Occipital lobe (tissue), 2 donors: ENCODE results near the gene SOS1. TPM values are rescaled to one million over a fixed set of nuclear protein-coding genes. Genes with fewer than 3 reads are reported as not detected.

ENCODE experiments used
- DNase-seq: peaks from one replicate; lab custom pipeline; 2025; lab: John Stamatoyannopoulos, UW
- total RNA-seq: library from RNA; depleted of rRNA; stranded (reverse); fragments of >200 nt; gene quantifications from one replicate; pipeline ENCODE4 v1.2.3, GENCODE V29; 2014

Gene SOS1
- total RNA-seq, 1 donor from 2014 or later: 32.1 TPM

DNA sequence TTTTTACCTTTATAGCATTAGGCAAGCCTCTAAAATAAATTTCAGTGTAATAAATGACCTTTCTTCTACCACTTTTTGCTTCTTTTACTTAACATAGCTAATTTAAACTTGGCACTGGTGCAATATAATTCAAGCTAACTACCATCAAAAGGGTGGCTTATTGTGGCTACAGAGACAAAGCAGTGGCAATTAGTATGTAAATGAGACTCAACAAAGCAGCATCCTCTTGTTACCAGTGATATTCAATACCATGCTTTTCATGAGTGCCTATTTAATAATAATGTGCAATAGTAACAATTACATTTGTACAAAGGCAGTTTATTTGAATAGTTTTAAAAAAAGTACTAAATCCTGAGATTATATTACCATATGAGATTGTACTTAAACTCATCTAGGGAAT lies 93.4 kb downstream of the SOS1 start:
- no peak for DNase-seq

DNA sequence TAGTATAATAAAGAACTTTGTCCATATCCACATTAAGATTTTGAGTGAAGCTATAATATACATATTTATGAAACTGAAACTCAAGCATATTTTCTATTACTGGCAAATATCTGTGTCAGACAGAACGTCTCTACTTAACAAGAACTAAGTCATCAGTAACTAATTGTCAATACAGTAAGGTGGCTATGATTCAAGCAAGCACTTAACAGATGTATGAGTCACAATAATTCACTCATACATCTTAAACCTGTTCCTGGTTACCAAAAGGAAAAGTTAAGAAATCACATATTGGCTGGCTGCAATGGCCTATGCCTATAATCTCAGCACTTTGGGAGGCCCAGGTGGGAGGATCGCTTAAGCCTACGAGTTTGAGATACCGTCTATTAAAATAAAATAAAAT lies 96.0 kb downstream of the SOS1 start:
- DNase-seq: no peak

DNA sequence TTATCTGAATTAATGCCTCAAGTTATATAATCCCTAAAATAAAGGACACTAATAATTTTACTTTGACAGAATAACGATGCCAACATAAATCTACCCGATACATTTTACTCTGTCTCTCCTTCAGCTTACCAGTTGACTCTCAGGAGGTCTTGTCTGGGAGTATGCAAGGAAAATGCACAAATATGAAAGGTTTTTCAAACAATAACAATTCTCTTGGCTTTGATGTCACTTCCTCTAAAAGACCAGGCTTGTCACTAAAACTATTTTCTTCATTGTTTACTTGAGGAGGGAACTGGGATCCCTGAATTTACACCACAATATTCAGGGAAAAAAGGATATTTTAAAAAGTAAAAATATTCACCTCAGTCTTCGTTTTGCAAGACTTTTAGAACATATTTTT lies 97.2 kb downstream of the SOS1 start:
- DNase-seq: no peak

DNA sequence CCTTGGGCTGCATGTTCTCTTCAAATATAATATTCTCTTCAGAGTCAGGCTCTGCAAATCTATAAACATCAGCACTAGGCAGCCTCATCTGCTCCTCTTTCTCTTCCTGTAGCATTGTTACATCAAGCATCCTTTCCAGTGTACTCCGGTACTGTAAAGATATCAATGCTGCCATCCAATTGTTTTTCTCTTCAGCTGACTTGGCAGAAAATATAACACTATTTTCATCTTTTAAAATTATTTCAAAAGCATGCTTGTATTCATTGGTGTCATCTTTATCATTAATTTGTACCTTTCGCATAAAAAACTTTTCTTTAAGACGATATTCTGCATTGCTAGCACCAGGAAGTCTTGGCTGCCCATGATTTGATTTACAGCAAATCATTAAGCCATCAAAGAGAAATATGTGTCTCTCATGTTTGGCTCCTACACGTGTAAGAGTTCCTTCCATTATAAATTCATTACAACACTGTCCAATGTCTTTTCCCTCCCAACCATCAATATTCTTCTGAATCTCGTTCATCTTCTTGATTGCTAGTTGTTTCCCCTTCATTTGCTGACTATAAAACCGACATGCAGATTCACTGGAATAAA lies 98.1 kb downstream of the SOS1 start:
- no peak for DNase-seq

DNA sequence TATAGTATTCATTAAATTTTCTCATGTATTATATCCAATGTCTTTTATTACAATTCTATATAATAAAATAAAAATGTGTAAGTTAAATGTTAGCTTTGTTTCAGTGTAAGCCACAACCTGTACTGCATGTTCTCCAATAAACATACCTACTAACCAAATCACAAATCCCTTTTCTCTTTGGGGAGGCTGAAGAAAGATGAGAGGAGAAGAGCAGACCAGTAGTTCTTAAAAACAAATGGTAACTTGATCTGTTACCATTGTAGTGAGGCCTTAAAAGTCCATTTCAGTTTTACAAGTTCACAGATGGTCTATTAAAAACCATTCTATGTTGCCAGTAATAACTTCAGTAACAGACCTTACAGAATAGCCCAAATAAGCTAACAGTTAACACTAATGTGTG lies 100.5 kb downstream of the SOS1 start:
- DNase-seq: no peak

DNA sequence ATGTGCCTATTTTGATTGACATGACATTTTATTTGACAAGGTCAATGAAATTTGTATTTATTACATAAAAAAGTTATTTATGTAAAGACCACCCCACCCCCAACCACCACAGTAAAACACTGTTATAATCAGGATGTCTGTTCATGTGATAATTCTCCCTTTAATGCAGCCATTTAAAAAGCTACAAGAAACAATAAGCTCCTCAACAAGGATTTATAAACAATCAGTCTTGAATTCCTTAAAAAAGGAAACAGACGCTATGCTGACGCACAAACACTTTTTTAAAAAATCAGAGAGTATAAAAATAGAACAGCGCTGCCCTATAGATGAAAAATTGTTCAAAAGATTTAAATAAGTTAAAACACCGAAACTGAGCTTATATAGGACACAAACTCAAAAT lies 102.2 kb downstream of the SOS1 start:
- DNase-seq: no peak

DNA sequence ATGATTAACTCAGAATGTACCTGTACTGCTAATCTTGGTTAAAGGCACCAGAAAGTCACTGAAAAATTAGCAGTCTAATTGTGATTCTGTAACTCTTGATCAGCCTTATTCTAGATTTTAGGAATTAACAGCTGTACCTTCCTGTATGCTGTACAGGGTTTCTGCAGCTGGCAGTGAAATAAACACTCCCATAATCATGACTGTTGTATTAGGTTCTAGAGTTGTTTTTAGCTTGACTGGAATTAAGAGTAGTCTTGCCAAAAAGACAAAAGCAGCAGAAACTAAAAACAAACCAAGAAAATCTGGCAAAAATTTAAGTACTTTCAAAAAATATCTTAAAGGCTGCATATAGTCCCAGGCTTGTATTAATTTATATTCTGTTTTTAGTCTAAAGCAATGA lies 103.5 kb downstream of the SOS1 start:
- no peak for DNase-seq

DNA sequence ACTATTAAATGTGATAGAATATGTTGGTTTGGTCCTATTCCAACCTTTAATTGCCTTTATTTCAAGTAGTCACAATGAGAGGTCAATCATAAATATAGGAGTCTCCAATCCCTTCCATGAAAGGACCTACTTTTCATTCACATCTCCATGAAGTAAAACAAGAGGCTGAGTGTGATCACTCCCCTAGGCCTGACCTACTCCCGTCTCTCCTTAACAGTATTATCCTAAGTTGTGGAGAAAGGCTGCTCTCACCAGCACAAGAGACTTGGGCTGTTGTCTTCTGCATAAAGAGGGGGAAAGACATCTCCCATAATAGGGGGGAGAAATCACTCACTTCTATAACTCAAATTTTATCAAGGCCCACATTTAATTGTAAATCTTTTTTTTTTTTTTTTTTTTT lies 105.4 kb downstream of the SOS1 start:
- no peak for DNase-seq

DNA sequence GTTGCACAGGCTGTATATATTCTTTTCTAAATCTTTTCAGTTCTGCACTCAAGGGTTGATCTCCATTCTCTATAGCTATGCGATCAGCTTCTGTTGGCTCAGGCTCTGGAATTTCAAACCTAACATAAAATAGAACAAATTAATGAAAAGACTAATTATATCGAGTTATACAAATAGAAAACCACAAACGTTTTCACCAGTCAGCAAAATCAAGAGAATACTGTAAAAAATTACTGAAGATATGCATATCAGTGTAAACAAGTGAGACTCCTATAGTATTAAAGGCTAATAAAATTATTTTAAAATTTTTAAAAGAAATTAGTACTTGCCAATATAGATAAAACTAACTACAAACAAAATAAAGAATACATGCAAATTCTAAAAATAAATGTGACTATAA lies 107.0 kb downstream of the SOS1 start:
- no peak for DNase-seq

DNA sequence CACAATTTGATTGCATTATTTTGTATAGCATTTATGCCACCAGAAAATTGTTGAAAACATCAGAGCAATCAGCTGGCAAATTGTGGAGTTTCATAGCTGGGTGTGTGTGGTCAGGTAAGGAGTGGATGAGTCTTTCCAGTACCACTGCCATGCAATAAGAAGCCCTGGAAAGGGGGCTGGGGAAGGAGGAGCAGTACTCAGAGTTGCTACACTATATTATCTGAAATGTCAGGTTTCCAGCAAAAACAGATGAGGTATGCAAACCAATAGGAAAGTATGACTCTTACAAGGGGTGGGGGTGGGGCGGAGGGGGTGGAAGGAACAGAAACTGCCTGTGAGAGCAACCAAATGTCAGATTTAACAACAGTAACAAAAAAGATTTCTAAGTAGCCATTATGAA lies 112.2 kb downstream of the SOS1 start:
- DNase-seq: no peak

DNA sequence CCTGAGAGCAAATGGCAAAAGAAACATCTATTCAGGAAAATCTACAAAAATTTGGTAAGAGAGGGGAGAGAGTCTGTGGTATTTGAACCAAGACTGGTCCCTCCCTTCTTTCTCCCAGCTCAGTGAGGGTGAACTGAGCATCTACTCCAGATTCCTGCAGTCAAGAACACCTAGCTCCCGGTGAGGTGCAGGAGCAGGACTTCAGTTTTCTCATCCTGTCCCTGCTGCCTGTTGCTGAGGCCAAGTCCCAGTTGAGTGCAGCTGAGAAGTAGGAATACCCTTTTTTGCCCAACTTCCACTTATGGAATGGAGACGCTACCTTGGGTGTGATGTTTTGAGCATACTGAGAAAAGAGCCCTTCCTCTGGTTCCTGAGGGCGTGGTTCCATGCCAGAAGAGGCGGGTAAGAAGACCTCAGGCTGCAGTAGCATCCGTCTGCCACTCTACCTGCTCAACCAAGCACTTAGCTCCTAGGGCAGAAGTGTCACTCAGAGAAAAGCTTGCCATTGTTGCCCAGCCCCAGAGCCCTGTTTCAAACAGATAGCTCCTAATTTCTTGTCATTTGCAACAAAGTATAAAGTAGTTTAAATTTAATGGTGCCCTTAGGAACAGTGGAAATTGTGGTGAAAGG lies 112.9 kb downstream of the SOS1 start:
- DNase-seq: no peak

DNA sequence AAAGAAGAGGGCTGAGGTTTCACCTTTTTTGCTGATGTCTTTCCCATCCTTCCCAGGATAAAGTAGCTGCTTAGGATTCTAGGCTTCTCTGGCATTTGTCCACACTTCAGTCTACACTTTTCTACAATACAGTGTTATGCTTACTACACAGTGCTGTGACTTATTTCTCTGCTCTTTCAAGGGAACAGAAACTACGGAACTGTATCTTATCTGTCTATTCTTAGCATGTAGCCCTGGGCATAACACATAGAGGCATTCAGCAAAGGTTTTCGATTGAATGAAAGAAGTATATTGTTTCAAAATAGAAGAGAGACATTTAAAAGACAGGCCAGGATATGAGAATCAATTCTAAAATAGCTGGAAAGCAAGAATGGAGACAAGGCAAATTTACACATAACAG lies 120.3 kb downstream of the SOS1 start:
- no peak for DNase-seq

DNA sequence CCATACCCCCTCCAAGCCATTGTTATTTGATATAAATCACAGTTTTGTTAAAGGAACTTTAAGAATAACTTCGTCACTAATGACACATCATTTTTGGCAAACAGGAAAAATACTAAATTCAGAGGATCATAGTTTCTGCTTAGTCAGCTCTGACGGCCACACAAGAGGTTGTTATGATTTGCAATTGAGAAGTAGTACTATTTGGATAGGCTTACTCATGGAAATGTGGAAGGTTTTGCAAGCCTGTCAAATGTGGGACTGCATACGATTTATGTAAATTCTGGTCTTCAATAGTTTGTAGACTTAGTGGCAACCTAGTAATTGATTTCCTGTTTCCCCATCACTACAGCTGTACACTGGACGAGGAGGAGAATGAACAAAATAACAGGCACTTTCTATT lies 123.1 kb downstream of the SOS1 start:
- no peak for DNase-seq

DNA sequence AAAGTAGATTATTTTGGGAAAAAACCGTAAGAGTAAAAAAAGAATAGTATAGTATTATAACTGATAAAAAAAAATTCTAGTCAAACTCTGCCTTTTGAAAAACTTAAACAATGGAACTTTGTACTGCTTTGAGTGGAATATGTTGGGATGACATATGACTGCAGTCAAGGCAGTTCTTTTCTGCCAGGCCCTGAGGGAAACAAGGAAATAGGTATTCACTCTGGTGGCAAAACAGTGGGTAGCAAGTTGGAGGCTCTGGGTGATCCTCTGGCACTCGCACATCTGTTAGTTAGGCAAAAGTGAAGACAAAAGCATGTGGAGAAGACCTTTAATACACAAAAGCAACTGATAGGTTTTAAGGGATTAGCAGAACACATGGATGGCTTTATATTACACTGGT lies 129.0 kb downstream of the SOS1 start:
- DNase-seq: no peak

DNA sequence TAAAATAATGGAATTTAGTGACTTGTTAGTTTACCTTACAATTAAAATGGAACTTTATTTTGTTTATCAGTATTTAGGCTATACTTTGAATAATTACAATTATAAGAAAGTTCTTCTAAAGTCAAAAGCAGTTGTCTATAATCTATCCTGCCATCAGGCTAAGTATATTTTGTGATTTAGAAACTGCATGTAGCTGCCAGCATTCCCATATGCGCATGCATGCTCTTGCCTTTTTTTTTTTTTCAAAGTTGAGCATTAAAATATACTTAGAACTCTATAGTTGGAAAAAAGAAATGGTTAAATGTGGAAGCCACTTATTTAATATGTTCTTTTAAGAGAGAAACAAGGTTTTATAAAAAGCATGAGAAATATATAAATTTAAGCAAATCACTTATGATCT lies 132.1 kb downstream of the SOS1 start:
- no peak for DNase-seq

DNA sequence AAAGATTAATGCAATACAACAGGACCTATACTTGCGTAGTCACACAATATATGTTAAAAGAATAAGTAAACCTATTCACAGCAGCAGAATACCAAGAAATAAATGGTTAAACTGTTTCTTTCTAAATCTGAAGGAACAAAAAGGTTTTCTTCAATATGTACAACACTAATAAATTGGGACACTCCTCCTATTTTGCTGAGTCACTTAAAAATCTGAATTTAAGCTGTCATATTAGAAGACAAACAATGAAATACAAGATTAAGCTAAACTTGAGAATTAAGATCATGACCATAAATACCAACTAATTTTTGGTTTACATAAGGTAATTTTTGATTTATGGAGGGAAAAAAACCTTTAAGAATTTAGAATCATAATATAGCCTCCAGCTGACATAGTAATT lies 138.4 kb downstream of the SOS1 start:
- DNase-seq: no peak

DNA sequence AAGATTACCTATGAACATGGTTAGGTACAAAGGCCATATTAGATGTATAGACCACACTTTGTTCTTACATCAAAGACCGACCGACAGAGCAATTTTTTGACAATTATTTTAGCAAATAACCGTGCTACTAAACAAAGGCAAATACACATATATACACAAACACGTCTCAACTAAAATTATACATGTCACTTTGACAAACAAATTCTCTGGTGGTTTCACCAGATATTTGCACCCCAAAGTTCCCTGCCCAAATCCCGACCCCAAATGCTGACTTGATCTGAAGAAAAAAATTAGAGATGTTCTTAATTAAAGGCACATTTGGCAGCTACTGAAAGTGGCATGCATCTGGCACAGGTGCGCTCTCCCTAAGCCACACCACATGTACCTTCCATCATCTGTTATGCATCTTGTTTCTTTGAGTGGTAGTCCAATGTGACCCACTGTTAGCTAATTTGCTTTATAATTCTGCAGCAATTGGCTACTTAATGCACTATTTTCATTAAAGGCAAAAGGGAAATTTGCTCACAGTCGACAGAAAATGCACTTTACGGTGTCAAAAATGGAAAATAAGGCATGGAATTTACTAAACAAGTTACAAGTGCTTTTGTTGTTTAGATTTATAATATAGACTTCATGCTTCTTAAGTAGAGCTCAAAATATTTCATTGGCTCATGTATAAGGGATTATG lies 139.0 kb downstream of the SOS1 start:
- DNase-seq: no peak

DNA sequence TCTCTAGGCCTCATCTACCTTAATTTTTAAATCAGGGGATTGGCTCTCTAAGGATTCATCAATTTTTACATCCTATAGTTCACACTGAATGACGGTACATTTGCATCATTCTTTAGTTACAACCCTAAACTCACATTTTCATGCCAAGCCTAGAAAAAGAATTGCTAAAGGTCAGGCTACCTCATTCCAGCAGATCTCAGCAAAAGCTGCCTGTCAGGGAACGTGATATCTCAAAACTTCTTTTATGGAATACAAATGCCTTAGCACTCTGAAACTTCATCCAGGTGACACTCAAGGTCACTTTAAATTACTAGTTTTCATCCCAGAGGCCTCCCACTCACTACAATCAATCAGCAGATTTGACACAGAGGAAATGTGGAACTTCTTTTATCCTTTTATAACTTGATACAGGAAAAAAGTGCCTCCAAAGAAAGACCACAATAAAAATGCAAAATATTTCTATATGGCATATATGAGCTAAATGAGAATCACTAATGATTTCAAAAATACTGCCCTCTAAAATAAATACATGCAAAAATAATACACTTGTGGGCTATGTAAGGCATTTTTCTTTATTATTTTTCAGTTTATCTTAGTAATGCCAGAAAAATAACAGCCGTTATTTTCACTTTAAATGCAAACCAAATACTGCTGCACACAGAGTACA lies 139.7 kb downstream of the SOS1 start:
- no peak for DNase-seq

DNA sequence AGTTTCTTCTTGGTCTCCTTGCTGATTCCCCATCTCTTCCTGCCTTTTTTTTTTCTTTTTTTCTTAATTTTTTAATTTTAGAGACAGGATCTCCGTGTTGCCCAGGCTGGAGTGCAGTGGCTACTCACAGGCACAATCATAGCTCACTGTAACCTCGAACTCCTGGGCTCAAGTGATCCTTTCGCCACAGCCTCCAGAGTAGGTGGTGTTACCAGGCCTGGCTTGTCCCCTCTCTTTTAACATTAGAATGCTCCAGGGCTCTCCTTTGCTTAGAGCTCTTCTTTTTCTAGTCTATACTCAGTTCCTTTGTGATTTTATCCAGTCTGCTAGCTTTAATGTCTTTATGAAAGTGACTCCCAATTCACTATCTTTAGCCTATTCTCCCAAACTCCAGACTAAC lies 141.9 kb downstream of the SOS1 start:
- DNase-seq: no peak

DNA sequence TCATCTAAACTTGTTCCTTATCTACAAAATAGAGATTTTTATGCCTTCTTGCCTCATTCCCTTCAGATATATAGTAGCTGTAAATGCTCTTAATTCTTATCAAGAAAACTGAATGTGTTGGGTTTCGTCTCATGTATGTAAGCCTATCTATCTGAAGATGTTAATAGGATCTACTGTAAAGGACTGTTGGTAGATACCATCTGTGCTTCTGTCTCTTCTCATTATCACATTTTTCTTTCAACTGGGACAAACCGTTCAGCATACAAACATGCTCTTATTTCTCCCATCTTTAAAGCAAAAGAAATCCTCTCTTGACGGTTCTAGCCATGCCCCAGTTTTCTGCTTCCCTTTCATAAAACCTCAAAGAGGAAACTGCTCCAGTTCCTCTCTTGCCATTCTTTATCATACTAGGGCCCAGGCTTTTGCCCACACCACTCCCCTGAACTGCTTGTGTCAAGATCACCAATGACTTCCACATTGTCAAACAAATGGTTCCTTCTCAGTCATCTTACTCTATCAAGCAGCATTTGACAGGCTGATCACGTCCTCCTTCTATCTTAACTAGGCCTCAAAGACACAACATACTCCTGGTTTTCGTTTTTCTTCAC lies 142.5 kb downstream of the SOS1 start:
- no peak for DNase-seq

DNA sequence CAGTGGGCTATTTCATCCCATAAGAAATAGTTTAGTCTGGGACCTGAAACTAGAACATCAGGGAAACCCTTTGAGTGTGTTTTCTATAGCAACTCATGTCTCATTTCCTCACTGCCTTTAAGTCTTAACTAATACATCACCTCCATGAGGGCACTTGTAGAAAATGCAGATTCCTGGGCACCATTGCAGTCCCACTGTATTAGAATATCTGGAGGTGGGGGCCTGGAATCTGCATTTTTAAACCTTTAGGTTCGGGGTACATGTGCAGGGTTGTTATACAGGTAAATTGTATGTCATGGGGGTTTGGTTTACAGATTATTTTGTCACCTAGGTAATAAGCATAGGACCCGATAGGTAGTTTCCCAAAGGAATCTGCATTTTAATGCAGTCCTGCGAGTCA lies 143.8 kb downstream of the SOS1 start:
- DNase-seq: no peak

DNA sequence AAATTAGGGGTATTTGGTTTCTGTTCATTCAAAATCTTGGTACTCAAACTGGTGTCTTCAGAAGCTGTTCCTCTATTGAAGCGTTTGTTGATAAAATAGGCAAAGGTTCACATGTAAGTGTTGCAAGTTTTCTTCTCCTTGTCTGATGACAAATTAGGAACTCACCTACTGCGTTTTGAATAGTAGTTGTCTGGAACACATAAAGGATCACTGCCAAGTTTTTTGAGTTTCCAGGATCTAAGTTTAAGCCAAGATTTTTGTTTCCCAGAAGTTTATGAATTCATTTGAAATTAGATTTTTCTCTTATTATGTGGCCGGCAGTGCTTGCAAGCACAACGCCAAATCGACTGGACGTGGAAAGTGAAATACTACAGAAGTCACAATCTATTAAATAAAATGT lies 145.8 kb downstream of the SOS1 start:
- no peak for DNase-seq
